ENCODE results near the gene PITX2.
"Not testable (repeated sequence)": the region's sequence is repeated elsewhere in the genome, so short reads cannot be mapped to it uniquely, and the experiment has no call there.

The PITX2 gene

GRCh38 chr4:110587666-110588285, 35.1 kb downstream of the PITX2 start:
- no peak for TF ChIP-seq CTCF (conservative IDR thresholded peaks at IDR 0.05; ENCODE audit: low read length)
- no peak overlapping the region for H3K4me3 ChIP-seq (ENCODE audit: low read length)
- no peak for DNase-seq (ENCODE audit: low read depth)

DNA sequence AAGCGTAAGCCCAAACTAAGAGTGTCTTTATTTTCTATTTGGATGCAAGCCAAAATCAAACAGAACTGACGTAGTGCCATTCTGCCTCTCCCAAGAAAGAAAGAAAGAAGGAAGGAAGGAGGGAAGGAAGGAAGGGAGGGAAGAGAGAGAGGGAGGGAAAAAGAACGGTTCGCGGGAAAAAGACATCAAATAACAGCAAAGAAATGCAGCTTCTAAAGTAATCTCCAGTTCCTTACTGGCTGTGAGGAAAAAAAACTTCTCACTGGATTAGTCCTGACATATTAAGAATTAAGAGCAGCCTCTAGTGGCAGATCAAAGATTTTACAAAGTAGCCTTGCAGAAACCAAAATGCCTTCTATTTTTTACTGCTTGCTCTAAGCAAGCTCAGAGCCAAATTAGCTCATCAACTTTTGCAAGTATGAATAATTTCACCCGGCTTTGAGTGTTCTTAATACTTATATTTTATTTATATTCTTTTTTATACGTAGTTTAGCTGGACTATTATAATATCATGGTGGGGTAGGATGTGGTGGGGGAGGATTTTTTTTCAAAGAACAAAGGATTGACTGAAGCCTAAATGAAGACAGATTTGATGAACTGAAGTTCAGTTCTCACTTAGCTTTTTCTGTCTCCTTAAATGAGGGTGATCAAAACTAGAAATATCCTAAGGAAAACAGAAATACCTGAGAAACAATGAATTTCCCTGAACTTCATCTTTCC, 36.6 kb downstream of the PITX2 start:
- DNase-seq (ENCODE audit: low read depth) = peak; percentile 81
- peak; percentile 75 for TF ChIP-seq CTCF (conservative IDR thresholded peaks at IDR 0.05; ENCODE audit: low read length)
- H3K4me3 ChIP-seq (ENCODE audit: low read length) = peak overlapping the region; percentile 49

GRCh38 chr4:110576696-110577095, 46.2 kb downstream of the PITX2 start:
- not testable (repeated sequence) for H3K4me3 ChIP-seq (ENCODE audit: low read length); DNase-seq (ENCODE audit: low read depth)
